GM10266 (cell line): ENCODE results near the gene SINHCAF.
"Not testable (repeated sequence)": the region's sequence is repeated elsewhere in the genome, so short reads cannot be mapped to it uniquely, and the experiment has no call there.

Experiments used
- DNase-seq: peaks from one replicate; pipeline ENCODE4 v3.0.0; 2012; ENCODE audit errors: extremely low spot score
- CTCF ChIP-seq: IDR thresholded peaks from 2 replicates; pipeline ENCODE4 v1.5.1; 2012; ENCODE audit warnings: mild to moderate bottlenecking, low read depth; ENCODE audit not compliant: control insufficient read depth, insufficient read depth; ENCODE audit errors: missing control alignments

The SINHCAF gene

GRCh38 chr12:31248815-31249214, 77.1 kb downstream of the SINHCAF start:
- no peak for DNase-seq
- TF ChIP-seq CTCF = no peak

GRCh38 chr12:31248337-31248736, 77.6 kb downstream of the SINHCAF start:
- DNase-seq = no peak
- no peak for TF ChIP-seq CTCF

- DNase-seq = no peak
- no peak for TF ChIP-seq CTCF
These were observed 79.5 kb downstream of the SINHCAF start for GRCh38 chr12:31246470-31246850.

- no peak for TF ChIP-seq CTCF
- no peak for DNase-seq
These were observed 80.0 kb downstream of the SINHCAF start for GRCh38 chr12:31245822-31246469.

GRCh38 chr12:31242418-31242817, 83.5 kb downstream of the SINHCAF start:
- DNase-seq = not testable (repeated sequence)

GRCh38 chr12:31238764-31239387, 87.1 kb downstream of the SINHCAF start:
- peak; percentile 69 for DNase-seq
- peak; percentile 68 for TF ChIP-seq CTCF

- not testable (repeated sequence) for DNase-seq
These were observed 87.6 kb downstream of the SINHCAF start for GRCh38 chr12:31238333-31238732.

GRCh38 chr12:31236998-31237637, 88.8 kb downstream of the SINHCAF start:
- TF ChIP-seq CTCF = no peak
- no peak for DNase-seq
